Thymus (tissue), 11 donors: ENCODE measurements around the gene KLRK1. TPM values are rescaled to one million over a fixed set of nuclear protein-coding genes. Genes with fewer than 3 reads are reported as not detected.
"Not testable (repeated sequence)": the region's sequence is repeated elsewhere in the genome, so short reads cannot be mapped to it uniquely, and the experiment has no call there.

Experiments
- DNase-seq, 9 donors: peaks; one replicate each; pipeline ENCODE4 v3.0.0-alpha.2; 2013; ENCODE audit warnings: low spot score in 9 of 9, low read depth in 6 of 9, missing footprints in 1 of 9
- H3K27ac ChIP-seq, 2 donors: one replicate each; pipeline ENCODE4 v1.5.1; 2013; ENCODE audit warnings: control low read depth in 1 of 2, low read depth in 1 of 2, low read length in 1 of 2, mild to moderate bottlenecking in 1 of 2, moderate library complexity in 1 of 2
- H3K27me3 ChIP-seq, 2 donors: one replicate each; pipeline ENCODE4 v1.5.1; 2013; ENCODE audit warnings: low read length in 1 of 2; ENCODE audit not compliant: control insufficient read depth in 2 of 2, insufficient read depth in 1 of 2
- H3K36me3 ChIP-seq, 2 donors: one replicate each; pipeline ENCODE4 v1.5.1; 2013; ENCODE audit warnings: low read length in 1 of 2, mild to moderate bottlenecking in 1 of 2, moderate library complexity in 1 of 2; ENCODE audit not compliant: control insufficient read depth in 2 of 2, insufficient read depth in 2 of 2
- H3K4me1 ChIP-seq, 2 donors: one replicate each; pipeline ENCODE4 v1.5.1; 2013; ENCODE audit warnings: low read length in 2 of 2; ENCODE audit not compliant: control insufficient read depth in 2 of 2, insufficient read depth in 2 of 2
- H3K4me3 ChIP-seq, 2 donors: one replicate each; pipeline ENCODE4 v1.5.1; 2013; ENCODE audit warnings: low read length in 2 of 2, control low read depth in 1 of 2, mild to moderate bottlenecking in 1 of 2
- H3K9me3 ChIP-seq, 2 donors: one replicate each; pipeline ENCODE4 v1.5.1; 2013; ENCODE audit warnings: low read length in 1 of 2, mild to moderate bottlenecking in 1 of 2; ENCODE audit not compliant: control insufficient read depth in 2 of 2, insufficient read depth in 1 of 2
- WGBS: extraction: QIAGEN DNeasy Blood & Tissue Kit; methylation state at CpG from one replicate; pipeline ENCODE4 v1.1.7; 2013; 5-methylcytosine and 5-hydroxymethylcytosine counted together
- polyA plus RNA-seq: library from polyadenylated mRNA; stranded (reverse); fragments of 200-250 nt; gene quantifications from one replicate; pipeline ENCODE4 v1.2.3, GENCODE V29; 2013
- total RNA-seq: library from RNA; stranded (reverse); fragments of 120-200 nt; gene quantifications from one replicate; pipeline ENCODE4 v1.2.4, GENCODE V29; 2013
- donor health status: healthy.

The KLRK1 gene
- total and polyA plus RNA-seq, 2 donors = 13.4 to 27.0 TPM

DNA sequence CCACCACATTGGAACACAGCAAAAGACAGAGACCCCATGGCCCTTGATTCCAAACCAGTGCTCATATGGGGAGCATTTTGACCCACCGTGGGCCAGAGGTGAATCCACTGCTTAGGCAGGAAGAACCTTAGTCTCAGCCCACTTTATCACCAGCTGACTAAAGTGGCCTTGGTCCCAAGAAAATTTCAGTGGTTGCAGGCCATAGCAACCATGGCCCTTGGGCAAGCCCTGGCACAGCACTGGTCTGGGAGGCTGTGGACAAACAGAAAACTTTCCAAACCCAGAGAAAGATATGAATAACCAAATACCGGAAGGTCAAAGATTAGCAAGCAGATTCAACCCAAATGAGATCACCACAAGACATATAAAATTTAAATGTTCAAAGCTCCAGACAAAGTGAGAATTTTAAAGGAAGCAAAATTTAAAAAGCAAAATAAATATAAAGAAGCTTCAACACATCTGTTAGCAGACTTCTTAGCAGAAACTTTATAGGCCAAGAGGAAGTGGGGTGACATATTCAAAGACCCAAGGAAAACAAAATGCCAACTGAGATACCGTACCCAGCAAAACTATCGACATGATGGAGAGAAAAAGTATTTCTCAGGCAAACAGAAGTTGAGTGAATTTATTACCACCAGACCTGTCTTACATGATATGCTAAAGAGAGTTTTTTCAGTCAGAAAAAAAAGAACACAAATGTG lies 7.8 kb downstream of the KLRK1 start:
- DNase-seq = no peak
- Histone ChIP-seq H3K27ac (no peak overlapping the region), H3K4me3 (no peak overlapping the region), H3K27me3 (no peaks in the 10 kb centered on the region), H3K4me1 (no peaks in the 10 kb centered on the region), H3K9me3 (peaks cover 0 to 6% of the 10 kb centered on the region in 2 donors), H3K36me3 (no peaks in the 10 kb centered on the region)
- WGBS = 82% methylated on average over 4 of the region's 4 CpGs

- H3K4me1 ChIP-seq, H3K4me3 ChIP-seq, H3K27me3 ChIP-seq, H3K9me3 ChIP-seq, DNase-seq, H3K27ac ChIP-seq, H3K36me3 ChIP-seq: not testable (repeated sequence)
- WGBS = 95% methylated on average over 2 of the region's 2 CpGs
Observed at GRCh38 chr12:10378737-10379136, 11.1 kb downstream of the KLRK1 start.

DNA sequence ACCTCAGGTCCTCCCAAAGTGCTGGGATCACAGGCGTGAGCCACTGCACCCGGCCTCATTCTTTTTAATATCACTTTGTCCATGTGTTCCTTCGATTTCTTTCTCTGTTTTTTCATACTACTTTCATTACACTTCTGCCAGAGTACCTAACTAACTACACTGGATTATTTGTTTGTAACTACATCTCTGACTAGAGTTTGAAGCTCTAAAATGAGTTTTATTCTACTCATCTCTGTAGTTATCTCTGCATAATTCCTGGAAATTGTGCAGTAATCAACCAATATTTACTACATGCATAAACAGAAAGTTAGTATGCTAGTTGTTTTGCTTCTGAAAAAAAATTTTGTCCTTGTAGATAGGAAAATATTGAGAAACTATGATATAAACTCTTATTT lies 15.2 kb downstream of the KLRK1 start:
- WGBS = 96% methylated on average over 3 of the region's 3 CpGs
- DNase-seq = no peak
- Histone ChIP-seq H3K27ac (no peak overlapping the region), H3K36me3 (no peaks in the 10 kb centered on the region), H3K27me3 (no peaks in the 10 kb centered on the region), H3K4me1 (peaks cover 0 to 3% of the 10 kb centered on the region in 2 donors), H3K4me3 (no peak overlapping the region), H3K9me3 (no peaks in the 10 kb centered on the region)

GRCh38 chr12:10372559-10372958 lies 17.3 kb downstream of the KLRK1 start:
- no peaks in the 10 kb centered on the region for H3K36me3 ChIP-seq
- H3K4me1 ChIP-seq = peaks cover 0 to 3% of the 10 kb centered on the region in 2 donors
- DNase-seq = no peak
- H3K27ac ChIP-seq = no peak overlapping the region
- H3K9me3 ChIP-seq = peaks cover 0 to 8% of the 10 kb centered on the region in 2 donors
- 95% methylated on average over 1 of the region's 1 CpG for WGBS
- H3K27me3 ChIP-seq = no peaks in the 10 kb centered on the region
- no peak overlapping the region for H3K4me3 ChIP-seq

GRCh38 chr12:10371893-10372535 lies 17.8 kb downstream of the KLRK1 start:
- H3K27ac ChIP-seq, H3K27me3 ChIP-seq: not testable (repeated sequence)

DNA sequence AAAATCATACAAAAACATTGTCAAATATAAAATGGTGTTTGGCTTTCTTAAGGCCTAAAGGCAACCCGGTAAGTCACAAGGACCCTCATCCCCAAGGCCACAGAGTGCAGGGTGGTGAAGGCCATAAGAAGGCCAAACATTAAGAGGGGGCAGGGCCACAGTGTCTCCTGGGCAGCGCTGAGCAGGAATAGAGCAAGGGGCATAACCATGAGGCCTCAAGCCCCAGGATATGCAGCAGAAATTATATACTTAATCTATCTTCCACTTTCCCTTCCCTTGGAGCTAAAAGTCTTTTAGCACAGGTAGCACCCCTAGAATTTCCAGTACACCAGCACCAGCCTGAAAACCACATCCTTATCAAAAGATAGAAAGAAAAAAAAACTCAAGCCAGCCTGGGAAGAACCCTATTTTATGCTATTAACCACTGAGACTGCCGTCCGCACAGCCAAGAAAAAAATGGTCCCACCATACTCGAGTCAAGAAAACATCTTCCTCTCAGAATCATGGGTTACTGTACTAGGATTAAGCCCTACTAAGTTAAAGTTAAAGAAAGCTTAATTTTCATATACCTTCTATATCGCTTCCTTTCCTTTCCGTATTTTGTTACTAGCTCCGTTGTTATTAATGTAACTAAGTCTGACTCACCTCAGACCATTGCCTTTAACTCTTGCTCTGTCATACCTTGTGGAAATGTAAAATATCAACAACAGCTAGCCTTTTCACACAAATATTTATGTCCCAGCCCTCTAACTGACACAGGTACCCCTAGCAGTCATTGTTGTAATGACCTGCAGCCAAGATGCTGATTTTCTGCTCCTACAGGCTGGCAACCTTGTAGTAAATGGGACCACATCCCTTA lies 20.1 kb downstream of the KLRK1 start:
- H3K4me1 ChIP-seq = peaks cover 11 to 20% of the 10 kb centered on the region in 2 donors
- peaks cover 0 to 10% of the 10 kb centered on the region in 2 donors for H3K9me3 ChIP-seq
- H3K27me3 ChIP-seq = no peaks in the 10 kb centered on the region
- no peaks in the 10 kb centered on the region for H3K36me3 ChIP-seq
- no peak for DNase-seq
- H3K4me3 ChIP-seq = no peak overlapping the region
- 92% methylated on average over 8 of the region's 8 CpGs for WGBS
- no peak overlapping the region for H3K27ac ChIP-seq

More at GRCh38 chr12:10371893-10372535, 17.8 kb downstream of the KLRK1 start:
- DNase-seq, H3K9me3 ChIP-seq, H3K36me3 ChIP-seq, H3K4me3 ChIP-seq, H3K4me1 ChIP-seq: not testable (repeated sequence)
- WGBS = 74% methylated on average over 6 of the region's 6 CpGs

GRCh38 chr12:10368206-10369171 lies 21.4 kb downstream of the KLRK1 start:
- no peaks in the 10 kb centered on the region for H3K27me3 ChIP-seq
- no peak overlapping the region for H3K4me3 ChIP-seq
- no peaks in the 10 kb centered on the region for H3K36me3 ChIP-seq
- no peak for DNase-seq
- H3K9me3 ChIP-seq = peaks cover 0 to 10% of the 10 kb centered on the region in 2 donors
- WGBS = 96% methylated on average over 10 of the region's 10 CpGs
- peaks cover 11 to 30% of the 10 kb centered on the region in 2 donors for H3K4me1 ChIP-seq
- no peak overlapping the region for H3K27ac ChIP-seq

DNA sequence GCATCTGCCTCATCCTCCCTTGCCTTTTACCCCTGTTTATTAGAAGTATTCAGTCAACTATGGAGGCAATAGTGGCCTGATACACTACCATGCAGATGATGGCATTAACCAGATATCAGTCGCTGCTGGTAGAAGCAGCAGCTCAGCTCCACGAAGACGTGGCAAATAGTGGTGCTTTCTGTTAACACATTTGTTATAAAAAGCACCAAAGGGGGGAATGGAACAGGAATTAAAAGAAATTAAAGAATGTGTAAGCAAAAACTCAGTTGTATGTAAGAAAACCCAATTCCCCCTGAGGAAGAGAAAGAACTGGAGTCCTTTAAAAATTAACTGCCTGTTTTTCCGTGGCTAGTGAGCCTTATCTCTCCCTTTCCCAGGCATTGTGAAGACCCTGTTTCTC lies 22.1 kb downstream of the KLRK1 start:
- not testable (repeated sequence) for H3K27ac ChIP-seq

More for the DNA sequence above, 22.1 kb downstream of the KLRK1 start:
- not testable (repeated sequence) for H3K9me3 ChIP-seq, H3K36me3 ChIP-seq, DNase-seq, H3K4me3 ChIP-seq, H3K27me3 ChIP-seq
- H3K4me1 ChIP-seq = peaks cover 11 to 38% of the 10 kb centered on the region in 2 donors
- 88% methylated on average over 4 of the region's 4 CpGs for WGBS
